Testis (tissue), 2 donors: ENCODE results near the gene CAMTA1.

Experiments
- CTCF ChIP-seq, 3 experiments: fragments of 450-650 bp in 2 of 3; fragments of 200-600 bp in 1 of 3; sonication (generic) in 1 of 3; IDR thresholded peaks; one replicate each; pipeline ENCODE4 v1.5.1; 2016 to 2019; ENCODE audit warnings: antibody characterized with exemption in 3 of 3, mild to moderate bottlenecking in 2 of 3, moderate library complexity in 1 of 3
- POLR2A ChIP-seq: fragments of 450-650 bp; IDR thresholded peaks from one replicate; pipeline ENCODE4 v1.6.1; 2017; ENCODE audit warnings: antibody characterized with exemption, mild to moderate bottlenecking, moderate library complexity

GRCh38 chr1:6803357-6803756 is 18.1 kb downstream of the CAMTA1 start:
- TF ChIP-seq POLR2A (no peak), CTCF (IDR thresholded peaks at IDR 0.05) (no peak)
